ENCODE results near the gene HPSE2. TPM values are rescaled to one million over a fixed set of nuclear protein-coding genes. Genes with fewer than 3 reads are reported as not detected.

HPSE2 gene
- total and polyA plus RNA-seq, 3 experiments from 2014 or later: 0.07 to 1.2 TPM; not detected in 1

DNA sequence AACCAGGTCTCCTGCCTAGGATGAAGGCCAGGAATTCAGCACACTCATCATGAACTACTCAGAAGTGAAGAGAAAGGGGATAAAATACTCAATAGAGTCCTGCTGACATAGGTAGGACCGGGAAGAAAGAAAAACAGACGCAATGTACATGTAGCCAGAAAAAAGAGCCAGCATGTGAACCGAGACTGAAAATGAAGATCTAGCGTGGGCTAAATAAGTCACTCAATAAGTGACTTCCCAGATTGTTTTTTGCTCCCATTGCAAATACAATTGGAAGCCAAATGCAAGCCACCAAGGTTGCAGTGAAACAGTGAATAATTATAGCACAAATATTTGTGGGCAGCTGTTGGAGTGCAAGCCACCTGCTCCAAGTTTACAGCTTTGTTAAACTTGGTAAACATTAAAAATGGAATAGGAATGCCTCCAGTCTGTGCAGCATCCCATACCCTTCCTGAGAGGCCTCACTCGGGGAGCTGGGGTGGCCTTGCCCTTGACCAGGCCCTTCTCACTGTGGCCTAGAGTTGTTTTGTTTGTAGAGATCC, 754.2 kb downstream of the HPSE2 start:
- DNase-seq: no peak
- no peaks in the 10 kb centered on the region for H3K4me1 ChIP-seq (ENCODE audit: insufficient read depth, low read length)
- H3K4me3 ChIP-seq (ENCODE audit: low read length): no peak overlapping the region
- Mint-ChIP-seq H3K9me3 (peaks cover 0 to 4% (median 0%) of the 10 kb centered on the region in 5 donors), H3K4me3 (no peak overlapping the region), H3K27me3 (peaks cover 3% of the 10 kb centered on the region in 2 donors), H3K4me1 (peaks cover 23 to 27% (median 25%) of the 10 kb centered on the region in 3 donors), H3K27ac (peak overlapping the region in 2 of 8 donors; percentile 21 to 71), H3K36me3 (no peaks in the 10 kb centered on the region)
- no peak overlapping the region for H3K27ac ChIP-seq (ENCODE audit: low read depth, low read length)
- POLR2A ChIA-PET: no interaction called here
- H3K36me3 ChIP-seq (ENCODE audit: insufficient read depth, low read length): no peaks in the 10 kb centered on the region
- H3K27me3 ChIP-seq (ENCODE audit: insufficient read depth, low read length, poor library complexity, severe bottlenecking): no peaks in the 10 kb centered on the region
- CTCF ChIA-PET: interaction anchor here (1.0 kb wide), 1 partner anchor 13 kb away, joined by 3 read pairs; no protein-coding TSS in a partner anchor
- no peaks in the 10 kb centered on the region for H3K9me3 ChIP-seq (ENCODE audit: low read length)

DNA sequence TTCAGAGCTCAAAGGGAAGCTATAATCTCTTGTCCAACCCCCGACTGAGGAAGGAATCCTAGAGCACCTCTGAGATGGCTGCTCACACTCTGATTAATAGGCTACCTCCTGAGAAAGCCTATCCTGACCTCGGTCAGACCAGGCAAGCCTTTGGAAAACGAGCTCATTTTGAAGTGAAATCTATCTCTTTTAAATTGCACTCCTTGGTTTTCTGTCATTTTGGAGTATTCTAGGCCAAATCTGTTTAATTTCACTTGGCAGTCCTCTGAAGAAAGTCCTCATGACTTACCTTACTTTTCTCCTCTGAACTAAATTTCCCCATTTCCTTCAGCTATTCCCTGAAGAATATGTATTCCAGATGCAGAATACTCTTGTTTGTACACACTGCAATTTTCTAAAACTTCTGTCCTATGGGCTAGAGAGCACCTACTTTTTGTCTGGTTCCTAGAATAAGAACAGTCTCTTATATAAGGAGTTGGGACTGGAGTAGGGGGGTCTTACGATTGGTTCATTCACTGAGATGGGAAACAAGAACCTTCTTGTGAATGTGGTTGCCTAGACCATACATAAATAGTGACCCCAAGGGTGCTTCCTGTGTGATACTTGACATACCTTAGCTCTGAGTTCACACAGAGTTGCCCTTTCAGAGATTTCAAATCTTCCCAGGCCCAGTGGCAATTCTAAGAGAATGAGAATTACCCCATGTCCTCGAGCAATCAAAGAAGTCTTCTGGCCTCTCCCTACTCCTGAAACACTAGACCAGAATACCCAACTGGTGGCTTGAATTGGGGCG, 757.0 kb downstream of the HPSE2 start:
- no peaks in the 10 kb centered on the region for H3K9me3 ChIP-seq (ENCODE audit: low read length)
- H3K4me3 Mint-ChIP-seq: no peak overlapping the region
- H3K36me3 Mint-ChIP-seq: no peaks in the 10 kb centered on the region
- no peak overlapping the region for H3K27ac ChIP-seq (ENCODE audit: low read depth, low read length)
- H3K27ac Mint-ChIP-seq: no peak overlapping the region
- H3K4me1 ChIP-seq (ENCODE audit: insufficient read depth, low read length): no peaks in the 10 kb centered on the region
- H3K4me1 Mint-ChIP-seq: peaks cover 26 to 35% (median 32%) of the 10 kb centered on the region in 3 donors
- H3K9me3 Mint-ChIP-seq: no peaks in the 10 kb centered on the region
- DNase-seq: no peak
- no peaks in the 10 kb centered on the region for H3K27me3 ChIP-seq (ENCODE audit: insufficient read depth, low read length, poor library complexity, severe bottlenecking)
- no peak overlapping the region for H3K4me3 ChIP-seq (ENCODE audit: low read length)
- ChIA-PET POLR2A (no interaction called here), CTCF (interaction anchor here (1.3 to 4.6 kb wide), 2 partner anchors 11 to 196 kb away, joined by 3 to 25 read pairs; no protein-coding TSS in a partner anchor)
- peaks cover 0 to 3% of the 10 kb centered on the region in 2 donors for H3K27me3 Mint-ChIP-seq
- H3K36me3 ChIP-seq (ENCODE audit: insufficient read depth, low read length): no peaks in the 10 kb centered on the region

DNA sequence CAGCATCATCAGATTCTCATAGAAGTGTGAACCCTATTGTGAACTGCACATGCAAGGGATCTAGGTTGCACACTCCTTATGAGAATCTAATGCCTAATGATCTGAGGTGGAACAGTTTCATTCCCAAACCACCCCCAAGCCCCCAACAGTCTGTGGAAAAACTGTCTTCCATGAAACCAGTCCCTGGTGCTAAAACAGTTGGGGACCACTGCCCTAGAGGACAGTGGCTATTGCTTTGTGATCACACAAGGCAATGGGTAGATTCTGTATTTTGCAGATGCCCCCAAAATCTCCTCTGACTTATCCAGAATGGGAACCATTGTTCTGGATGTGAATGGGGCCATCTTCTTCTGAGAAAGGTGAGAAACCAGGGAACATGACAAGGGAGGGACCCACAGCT, 757.8 kb downstream of the HPSE2 start:
- POLR2A ChIA-PET: no interaction called here

DNA sequence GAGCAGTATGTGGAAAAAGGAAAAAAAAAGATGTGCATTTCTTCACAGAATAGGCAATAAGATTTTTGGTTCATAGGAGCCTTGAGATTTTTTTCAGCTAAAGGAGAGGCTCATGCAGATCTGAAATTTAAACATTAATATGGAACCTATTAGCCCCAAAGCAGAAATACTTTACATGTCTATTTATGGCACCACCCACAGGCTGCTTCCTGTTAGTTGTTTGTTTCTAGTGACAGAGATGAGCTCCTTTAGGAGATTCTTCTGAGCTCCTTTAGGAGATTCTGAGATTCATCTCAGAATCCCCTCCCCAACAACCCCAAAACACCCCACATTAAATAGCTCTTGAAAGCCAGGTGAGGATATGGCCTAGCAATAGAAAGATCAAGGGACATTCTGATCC, 761.0 kb downstream of the HPSE2 start:
- Histone ChIP-seq H3K4me3 (ENCODE audit: low read length) (no peak overlapping the region), H3K27me3 (ENCODE audit: insufficient read depth, low read length, poor library complexity, severe bottlenecking) (no peaks in the 10 kb centered on the region), H3K36me3 (ENCODE audit: insufficient read depth, low read length) (no peaks in the 10 kb centered on the region), H3K4me1 (ENCODE audit: insufficient read depth, low read length) (no peaks in the 10 kb centered on the region), H3K27ac (ENCODE audit: low read depth, low read length) (no peak overlapping the region), H3K9me3 (ENCODE audit: low read length) (no peaks in the 10 kb centered on the region)
- H3K9me3 Mint-ChIP-seq: no peaks in the 10 kb centered on the region
- no peak overlapping the region for H3K4me3 Mint-ChIP-seq
- no peaks in the 10 kb centered on the region for H3K36me3 Mint-ChIP-seq
- ChIA-PET POLR2A (interaction anchor here (0.7 kb wide), 1 partner anchor 42 kb away, joined by 7 read pairs; no protein-coding TSS in a partner anchor), CTCF (no interaction called here)
- no peak overlapping the region for H3K27ac Mint-ChIP-seq
- H3K27me3 Mint-ChIP-seq: no peaks in the 10 kb centered on the region
- DNase-seq: no peak
- peaks cover 12 to 14% (median 13%) of the 10 kb centered on the region in 3 donors for H3K4me1 Mint-ChIP-seq

More for the DNA sequence above, 757.8 kb downstream of the HPSE2 start:
- DNase-seq: no peak
- H3K4me3 Mint-ChIP-seq: no peak overlapping the region
- CTCF ChIA-PET: interaction anchor here (1.3 to 4.6 kb wide), 2 partner anchors 10 to 197 kb away, joined by 3 to 25 read pairs; no protein-coding TSS in a partner anchor
- Histone ChIP-seq H3K9me3 (ENCODE audit: low read length) (no peaks in the 10 kb centered on the region), H3K36me3 (ENCODE audit: insufficient read depth, low read length) (no peaks in the 10 kb centered on the region), H3K27ac (ENCODE audit: low read depth, low read length) (no peak overlapping the region), H3K4me3 (ENCODE audit: low read length) (no peak overlapping the region), H3K4me1 (ENCODE audit: insufficient read depth, low read length) (no peaks in the 10 kb centered on the region), H3K27me3 (ENCODE audit: insufficient read depth, low read length, poor library complexity, severe bottlenecking) (no peaks in the 10 kb centered on the region)
- H3K27me3 Mint-ChIP-seq: peaks cover 0 to 3% of the 10 kb centered on the region in 2 donors
- H3K36me3 Mint-ChIP-seq: no peaks in the 10 kb centered on the region
- peaks cover 26 to 32% (median 29%) of the 10 kb centered on the region in 3 donors for H3K4me1 Mint-ChIP-seq
- no peaks in the 10 kb centered on the region for H3K9me3 Mint-ChIP-seq
- H3K27ac Mint-ChIP-seq: no peak overlapping the region

DNA sequence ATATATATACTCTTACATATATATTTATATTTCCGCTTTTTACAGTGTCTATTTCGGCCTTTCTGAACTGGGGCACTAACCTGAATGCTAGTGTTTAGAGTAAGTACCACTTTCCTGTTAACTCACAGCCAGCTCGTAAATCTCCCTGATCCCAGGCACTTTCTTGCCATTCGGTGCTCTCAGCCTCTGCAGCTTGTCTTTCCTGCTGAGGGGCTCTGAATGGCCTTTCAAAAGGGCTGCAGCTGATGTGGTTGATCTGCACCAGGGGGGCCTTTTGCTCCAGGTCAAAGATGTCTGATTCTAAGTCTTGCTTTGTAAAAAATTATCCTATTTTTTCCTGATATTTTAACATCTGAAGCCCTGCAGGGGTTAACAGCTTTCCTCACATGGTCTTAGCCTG, 763.5 kb downstream of the HPSE2 start:
- no peak for DNase-seq
- Mint-ChIP-seq H3K4me1 (peaks cover 12 to 18% (median 12%) of the 10 kb centered on the region in 3 donors), H3K4me3 (no peak overlapping the region), H3K9me3 (no peaks in the 10 kb centered on the region), H3K36me3 (peaks cover 0 to 2% (median 0%) of the 10 kb centered on the region in 3 donors), H3K27me3 (no peaks in the 10 kb centered on the region), H3K27ac (no peak overlapping the region)
- ChIA-PET CTCF (no interaction called here), POLR2A (interaction anchor here (0.6 kb wide), 1 partner anchor 207 kb away, joined by 3 read pairs; no protein-coding TSS in a partner anchor)
- Histone ChIP-seq H3K4me1 (ENCODE audit: insufficient read depth, low read length) (no peaks in the 10 kb centered on the region), H3K36me3 (ENCODE audit: insufficient read depth, low read length) (no peaks in the 10 kb centered on the region), H3K4me3 (ENCODE audit: low read length) (no peak overlapping the region), H3K9me3 (ENCODE audit: low read length) (no peaks in the 10 kb centered on the region), H3K27ac (ENCODE audit: low read depth, low read length) (no peak overlapping the region), H3K27me3 (ENCODE audit: insufficient read depth, low read length, poor library complexity, severe bottlenecking) (no peaks in the 10 kb centered on the region)

DNA sequence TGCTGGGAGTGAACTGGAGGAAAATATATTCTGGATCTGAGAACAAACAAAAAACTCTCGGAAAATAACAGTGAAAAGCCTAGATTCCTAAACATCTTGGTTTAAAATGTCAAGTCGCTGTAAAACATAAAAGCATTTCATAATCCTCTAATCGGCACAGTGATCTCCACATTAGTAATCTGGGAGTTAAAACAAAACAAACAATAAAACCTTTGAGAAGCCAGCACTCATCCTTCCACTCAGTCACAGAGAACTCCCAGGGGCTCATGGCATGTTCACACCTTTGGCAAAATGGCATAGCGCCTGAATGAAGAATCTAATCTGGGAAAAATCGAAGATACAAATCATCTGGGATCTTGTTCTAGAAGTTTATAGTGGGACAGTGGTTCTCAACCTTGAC, 764.8 kb downstream of the HPSE2 start:
- Histone ChIP-seq H3K4me3 (ENCODE audit: low read length) (no peak overlapping the region), H3K27me3 (ENCODE audit: insufficient read depth, low read length, poor library complexity, severe bottlenecking) (no peaks in the 10 kb centered on the region), H3K27ac (ENCODE audit: low read depth, low read length) (no peak overlapping the region), H3K4me1 (ENCODE audit: insufficient read depth, low read length) (no peaks in the 10 kb centered on the region), H3K9me3 (ENCODE audit: low read length) (no peaks in the 10 kb centered on the region), H3K36me3 (ENCODE audit: insufficient read depth, low read length) (no peaks in the 10 kb centered on the region)
- H3K27me3 Mint-ChIP-seq: peaks cover 0 to 4% of the 10 kb centered on the region in 2 donors
- H3K9me3 Mint-ChIP-seq: no peaks in the 10 kb centered on the region
- DNase-seq: no peak
- ChIA-PET CTCF (no interaction called here), POLR2A (no interaction called here)
- H3K4me3 Mint-ChIP-seq: no peak overlapping the region
- peaks cover 0 to 2% (median 0%) of the 10 kb centered on the region in 3 donors for H3K36me3 Mint-ChIP-seq
- no peak overlapping the region for H3K27ac Mint-ChIP-seq
- peaks cover 12 to 19% (median 12%) of the 10 kb centered on the region in 3 donors for H3K4me1 Mint-ChIP-seq

DNA sequence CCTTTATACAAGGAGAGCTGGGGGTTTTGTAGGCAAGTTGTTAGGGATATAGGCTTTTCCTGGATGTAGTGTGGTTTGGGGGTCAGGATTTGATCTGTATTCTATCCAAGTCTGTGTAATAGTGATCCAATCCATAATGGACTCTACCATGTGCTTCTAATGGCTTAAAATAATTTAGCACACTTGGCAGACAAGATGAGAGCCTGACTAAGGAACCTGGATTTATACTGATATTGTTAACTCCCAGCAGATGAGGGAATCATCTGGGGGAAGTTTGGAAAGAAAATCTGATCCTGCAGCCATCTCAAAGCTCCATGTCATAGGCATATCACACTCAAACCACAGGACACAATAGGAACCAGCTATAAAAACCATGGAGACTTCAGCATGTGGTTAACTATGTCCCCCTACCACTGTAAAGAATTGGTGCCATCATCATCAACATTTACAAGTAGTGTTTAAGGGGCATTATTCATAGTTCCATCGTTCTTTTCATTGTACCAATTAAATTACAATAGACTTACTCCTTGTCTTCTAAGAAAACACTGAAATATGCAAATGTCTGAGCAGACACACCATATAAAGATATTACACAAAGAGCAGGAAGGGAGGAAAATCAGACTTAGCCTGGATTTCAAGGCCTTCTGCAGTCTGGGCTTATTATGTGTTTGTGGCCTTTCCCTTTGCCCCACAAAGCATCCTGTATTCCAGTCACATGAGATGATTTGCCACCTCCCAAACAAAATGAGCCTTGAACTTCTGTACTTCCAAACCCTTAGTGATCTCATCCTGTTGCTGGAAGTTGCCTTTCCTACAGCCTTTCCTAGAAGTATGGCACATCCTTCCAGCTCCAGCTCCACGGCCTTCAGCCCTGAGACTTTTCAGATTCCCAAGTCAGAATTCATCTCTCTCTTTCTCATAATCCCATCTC, 766.4 kb downstream of the HPSE2 start:
- peak overlapping the region in 6 of 7 donors; percentile 78 to 99 (median 84) for H3K4me3 Mint-ChIP-seq
- CTCF ChIA-PET: interaction anchor here (1.4 to 3.0 kb wide), 5 partner anchors 9 to 967 kb away, joined by 3 to 25 read pairs (median 12); no protein-coding TSS in a partner anchor

More for the DNA sequence above, 766.4 kb downstream of the HPSE2 start:
- H3K9me3 ChIP-seq (ENCODE audit: low read length): no peaks in the 10 kb centered on the region
- H3K27ac ChIP-seq (ENCODE audit: low read depth, low read length): no peak overlapping the region
- H3K27me3 ChIP-seq (ENCODE audit: insufficient read depth, low read length, poor library complexity, severe bottlenecking): no peaks in the 10 kb centered on the region
- no peak overlapping the region for H3K4me3 ChIP-seq (ENCODE audit: low read length)
- no peaks in the 10 kb centered on the region for H3K9me3 Mint-ChIP-seq
- no peaks in the 10 kb centered on the region for H3K4me1 ChIP-seq (ENCODE audit: insufficient read depth, low read length)
- H3K4me1 Mint-ChIP-seq: peaks cover 8 to 15% (median 10%) of the 10 kb centered on the region in 3 donors
- POLR2A ChIA-PET: no interaction called here
- DNase-seq: no peak
- peaks cover 0 to 4% of the 10 kb centered on the region in 2 donors for H3K27me3 Mint-ChIP-seq
- peaks cover 0 to 2% (median 0%) of the 10 kb centered on the region in 3 donors for H3K36me3 Mint-ChIP-seq
- no peaks in the 10 kb centered on the region for H3K36me3 ChIP-seq (ENCODE audit: insufficient read depth, low read length)
- peak overlapping the region in 1 of 8 donors; percentile 7 for H3K27ac Mint-ChIP-seq
